Measurements from ENCODE around the gene MEFV.
A peak's percentile ranks its signal among the peaks of the same experiment; 100 is the strongest.
"Not testable (repeated sequence)": the region's sequence is repeated elsewhere in the genome, so short reads cannot be mapped to it uniquely, and the experiment has no call there.

Gene MEFV, protein sequence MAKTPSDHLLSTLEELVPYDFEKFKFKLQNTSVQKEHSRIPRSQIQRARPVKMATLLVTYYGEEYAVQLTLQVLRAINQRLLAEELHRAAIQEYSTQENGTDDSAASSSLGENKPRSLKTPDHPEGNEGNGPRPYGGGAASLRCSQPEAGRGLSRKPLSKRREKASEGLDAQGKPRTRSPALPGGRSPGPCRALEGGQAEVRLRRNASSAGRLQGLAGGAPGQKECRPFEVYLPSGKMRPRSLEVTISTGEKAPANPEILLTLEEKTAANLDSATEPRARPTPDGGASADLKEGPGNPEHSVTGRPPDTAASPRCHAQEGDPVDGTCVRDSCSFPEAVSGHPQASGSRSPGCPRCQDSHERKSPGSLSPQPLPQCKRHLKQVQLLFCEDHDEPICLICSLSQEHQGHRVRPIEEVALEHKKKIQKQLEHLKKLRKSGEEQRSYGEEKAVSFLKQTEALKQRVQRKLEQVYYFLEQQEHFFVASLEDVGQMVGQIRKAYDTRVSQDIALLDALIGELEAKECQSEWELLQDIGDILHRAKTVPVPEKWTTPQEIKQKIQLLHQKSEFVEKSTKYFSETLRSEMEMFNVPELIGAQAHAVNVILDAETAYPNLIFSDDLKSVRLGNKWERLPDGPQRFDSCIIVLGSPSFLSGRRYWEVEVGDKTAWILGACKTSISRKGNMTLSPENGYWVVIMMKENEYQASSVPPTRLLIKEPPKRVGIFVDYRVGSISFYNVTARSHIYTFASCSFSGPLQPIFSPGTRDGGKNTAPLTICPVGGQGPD
- total RNA-seq = 0 to 0.39 (median 0.05) reads per million in 3 experiments

DNA sequence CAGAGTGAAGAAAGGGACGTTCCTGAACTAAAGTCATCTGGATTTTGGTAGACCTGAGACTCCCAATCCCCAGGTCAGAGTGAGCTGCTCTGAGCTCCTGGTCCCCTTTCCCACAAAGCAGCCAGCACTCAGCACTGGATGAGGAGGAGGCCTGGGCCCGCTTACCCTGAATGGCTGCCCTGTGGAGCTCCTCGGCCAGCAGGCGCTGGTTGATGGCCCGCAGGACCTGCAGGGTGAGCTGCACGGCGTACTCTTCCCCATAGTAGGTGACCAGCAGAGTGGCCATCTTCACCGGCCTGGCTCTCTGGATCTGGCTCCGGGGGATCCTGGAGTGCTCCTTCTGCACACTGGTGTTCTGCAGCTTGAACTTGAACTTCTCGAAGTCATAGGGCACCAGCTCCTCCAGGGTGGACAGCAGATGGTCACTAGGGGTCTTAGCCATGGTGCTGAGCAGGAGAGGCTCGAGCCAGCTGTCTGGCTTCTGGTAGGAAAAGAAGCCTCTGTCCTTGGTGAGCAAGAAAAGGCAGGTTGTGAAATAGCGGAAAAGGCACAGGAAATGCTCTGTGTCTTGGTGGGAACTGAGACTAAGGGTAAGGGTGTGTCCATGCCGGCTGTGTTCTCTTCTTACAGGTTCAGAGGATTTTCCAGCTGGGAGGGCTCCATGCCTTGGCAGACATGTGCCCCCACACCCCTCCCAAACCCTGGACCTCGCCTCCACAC is at the start of gene MEFV:
Gene MEFV (minus strand): TSS at position 488 of the 720 bp plus-strand sequence. CDS start 46 bp downstream, at position 442.
- DNase-seq = no peak

GRCh38 chr16:3306078-3306477 is 49.6 kb upstream of the MEFV start:
- no peak for DNase-seq

DNA sequence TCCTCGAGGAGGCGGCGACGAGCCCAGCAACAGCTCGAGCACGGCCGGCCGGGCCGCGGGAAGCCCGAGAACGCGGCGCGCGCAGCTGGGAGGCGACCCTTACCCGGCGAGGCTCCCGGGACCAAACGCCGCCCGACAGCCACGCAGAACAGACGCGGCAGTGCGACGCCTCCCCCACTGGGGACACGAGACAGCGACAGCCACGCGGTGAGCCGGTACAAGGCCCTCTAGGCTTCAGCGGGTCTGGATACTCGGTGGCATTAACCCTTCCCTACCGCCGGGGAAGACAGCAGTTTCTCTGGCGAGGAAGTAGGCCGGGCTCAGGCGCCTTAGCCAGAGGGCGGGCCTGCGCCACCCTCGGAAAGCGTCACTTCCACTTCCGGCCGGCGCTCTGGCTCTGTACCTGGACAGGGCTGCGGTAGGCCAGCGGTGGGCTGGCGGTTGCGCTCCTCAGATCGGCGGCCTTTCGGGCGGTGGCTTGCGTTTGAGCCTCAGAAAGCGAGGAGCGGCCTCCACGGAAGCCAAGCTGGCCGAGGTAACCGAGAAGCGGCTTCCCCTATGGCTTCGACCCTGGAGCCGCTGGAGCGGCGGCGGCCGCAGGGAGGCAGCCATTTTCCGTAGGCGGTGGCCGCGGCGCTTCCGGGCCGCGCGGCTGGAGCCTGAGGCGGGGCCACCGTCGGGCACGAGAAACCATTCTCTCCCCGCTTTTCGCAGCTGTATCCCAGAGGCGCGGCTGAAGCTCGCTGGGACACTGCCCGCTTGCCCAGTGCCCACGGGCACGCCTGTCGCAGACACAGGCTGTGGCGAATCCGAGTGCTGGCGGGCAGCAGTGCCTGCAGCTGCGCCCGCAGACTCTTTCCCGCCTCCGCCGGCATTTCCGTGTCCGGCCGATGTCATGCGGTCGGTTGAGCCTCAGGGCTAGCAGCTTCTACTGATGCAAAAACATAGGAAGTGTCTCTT is 49.0 kb upstream of the MEFV start, which contains the start of the genes TIGD7 and ZNF75A:
Gene TIGD7 (minus strand): TSS at position 322 of the 960 bp plus-strand sequence. CDS start 4,816 bp downstream, outside the sequence.
Gene ZNF75A (plus strand): TSS at position 389 of the 960 bp plus-strand sequence. CDS start 2,932 bp downstream, outside the sequence.
- DNase-seq = peak; percentile 83

DNA sequence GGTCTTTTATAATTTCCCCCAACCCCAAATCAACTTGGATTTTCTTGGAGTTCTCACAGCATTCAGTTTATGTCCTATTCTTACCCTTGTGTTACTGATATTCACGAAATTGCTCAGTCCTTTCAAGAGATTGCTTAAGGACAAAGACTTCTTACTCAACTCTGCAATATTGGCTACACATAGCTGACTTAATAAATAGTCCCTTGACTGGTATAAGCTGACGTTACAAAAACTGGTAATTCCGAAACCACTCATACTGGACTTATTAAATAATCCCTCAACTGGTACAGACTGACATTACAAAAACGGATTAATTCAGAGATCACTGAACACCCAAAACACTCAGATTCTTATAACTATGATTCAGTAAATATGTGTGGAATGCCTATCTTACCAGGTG is 47.9 kb upstream of the MEFV start:
- no peak for DNase-seq

GRCh38 chr16:3295783-3296182 is 39.4 kb upstream of the MEFV start:
- DNase-seq = no peak

DNA sequence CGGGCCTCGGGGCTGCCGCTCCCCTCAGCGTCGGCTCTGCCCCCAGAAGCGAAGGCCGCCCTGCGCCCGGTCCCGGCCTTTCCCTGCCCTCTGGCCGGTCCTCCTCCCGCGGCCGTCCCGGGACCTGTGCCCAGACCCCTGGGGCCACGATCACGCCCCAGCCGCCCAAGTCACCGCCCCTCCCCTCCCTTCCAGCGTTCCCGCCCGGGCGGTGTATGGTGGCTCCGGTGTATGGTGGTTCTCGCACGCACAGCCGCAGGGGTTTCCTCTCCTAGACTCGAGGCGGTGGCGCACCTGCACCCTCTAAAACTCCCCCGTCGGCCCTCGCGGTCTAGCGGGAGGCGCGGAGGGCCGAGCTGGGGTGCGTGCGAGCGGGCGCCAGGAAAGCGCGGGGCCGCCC is 38.8 kb upstream of the MEFV start:
- DNase-seq = no peak

DNA sequence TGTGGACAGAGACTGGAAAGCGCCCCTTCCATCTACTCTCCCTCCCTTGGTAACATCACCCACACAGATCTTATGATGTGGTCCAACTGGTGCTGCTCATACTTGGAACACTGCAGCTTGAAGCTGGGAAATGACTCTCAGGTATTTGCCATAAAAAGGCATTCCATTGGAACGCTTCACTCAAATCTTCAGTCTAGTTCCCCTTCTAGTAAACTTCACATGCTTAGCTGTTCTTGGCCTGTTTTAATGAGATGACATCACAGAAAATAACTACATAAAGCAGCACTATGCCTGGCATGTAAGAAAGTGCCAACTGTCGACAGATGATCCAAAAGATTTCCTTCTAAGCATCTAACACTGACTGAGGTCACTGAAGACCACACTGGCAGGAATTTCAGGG is 36.2 kb upstream of the MEFV start:
- DNase-seq = no peak

DNA sequence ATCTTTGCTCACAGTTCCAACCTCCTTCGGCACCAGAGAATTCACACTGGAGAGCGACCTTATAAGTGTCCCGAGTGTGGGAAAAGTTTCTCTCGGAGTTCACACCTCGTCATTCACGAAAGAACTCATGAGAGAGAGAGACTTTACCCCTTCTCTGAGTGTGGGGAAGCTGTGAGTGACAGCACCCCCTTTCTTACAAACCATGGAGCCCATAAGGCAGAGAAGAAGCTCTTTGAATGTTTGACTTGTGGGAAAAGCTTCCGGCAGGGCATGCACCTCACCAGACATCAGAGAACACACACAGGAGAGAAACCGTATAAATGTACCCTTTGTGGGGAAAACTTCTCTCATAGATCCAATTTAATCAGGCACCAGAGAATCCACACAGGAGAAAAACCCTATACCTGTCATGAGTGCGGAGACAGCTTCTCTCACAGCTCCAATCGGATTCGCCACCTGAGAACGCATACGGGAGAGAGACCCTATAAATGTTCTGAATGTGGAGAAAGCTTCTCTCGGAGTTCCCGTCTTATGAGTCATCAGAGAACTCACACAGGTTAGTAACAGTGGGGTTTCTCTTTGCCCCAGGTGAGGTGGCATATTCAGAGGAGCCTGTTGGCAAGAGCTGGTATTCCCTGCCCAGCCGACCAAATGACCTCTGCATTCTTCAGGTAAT is 33.7 kb upstream of the MEFV start:
- no peak for DNase-seq

- DNase-seq = no peak
These were observed 28.7 kb upstream of the MEFV start for GRCh38 chr16:3285131-3285530.

DNA sequence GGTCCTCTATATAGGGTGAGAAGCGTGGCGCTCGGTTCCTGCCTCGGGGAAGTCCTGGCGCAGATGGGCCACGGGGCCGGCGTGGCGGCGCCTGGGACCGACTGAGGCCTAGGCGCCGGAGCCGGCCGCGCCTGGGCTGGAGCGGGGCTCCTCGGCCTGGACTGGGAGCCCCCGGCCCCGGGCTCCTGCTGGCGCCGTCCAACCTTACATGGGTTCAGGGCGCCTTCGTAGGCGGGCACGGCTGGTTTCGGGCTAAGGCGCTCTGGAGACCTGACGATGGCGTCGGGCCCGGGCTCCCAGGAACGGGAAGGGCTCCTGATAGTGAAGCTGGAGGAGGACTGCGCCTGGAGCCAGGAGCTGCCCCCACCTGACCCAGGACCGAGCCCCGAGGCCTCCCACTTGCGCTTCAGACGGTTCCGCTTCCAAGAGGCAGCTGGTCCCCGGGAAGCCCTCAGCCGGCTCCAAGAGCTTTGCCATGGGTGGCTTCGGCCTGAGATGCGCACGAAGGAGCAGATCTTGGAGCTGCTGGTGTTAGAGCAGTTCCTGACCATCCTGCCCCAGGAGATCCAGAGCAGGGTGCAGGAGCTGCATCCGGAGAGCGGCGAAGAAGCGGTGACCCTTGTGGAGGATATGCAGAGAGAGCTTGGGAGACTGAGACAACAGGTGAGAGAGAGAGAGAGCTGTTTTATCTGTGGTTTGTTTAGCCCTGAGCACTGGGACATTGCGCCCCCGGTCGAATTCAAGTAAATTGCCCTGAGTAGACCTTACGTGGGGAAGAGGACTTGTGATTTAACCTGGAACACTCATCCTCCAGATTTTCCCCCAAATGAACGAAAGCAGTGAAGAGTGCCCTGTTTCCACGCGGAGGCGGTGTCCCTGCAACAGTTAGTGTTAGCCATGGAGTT is 27.4 kb upstream of the MEFV start:
- DNase-seq = no peak

- DNase-seq = peak; percentile 95
These were observed 26.5 kb upstream of the MEFV start, which contains the start of gene ZNF263 for GRCh38 chr16:3282730-3283542. ZNF263 (plus strand) TSS chr16:3283491; CDS start chr16:3283819, 328 bp downstream.

DNA sequence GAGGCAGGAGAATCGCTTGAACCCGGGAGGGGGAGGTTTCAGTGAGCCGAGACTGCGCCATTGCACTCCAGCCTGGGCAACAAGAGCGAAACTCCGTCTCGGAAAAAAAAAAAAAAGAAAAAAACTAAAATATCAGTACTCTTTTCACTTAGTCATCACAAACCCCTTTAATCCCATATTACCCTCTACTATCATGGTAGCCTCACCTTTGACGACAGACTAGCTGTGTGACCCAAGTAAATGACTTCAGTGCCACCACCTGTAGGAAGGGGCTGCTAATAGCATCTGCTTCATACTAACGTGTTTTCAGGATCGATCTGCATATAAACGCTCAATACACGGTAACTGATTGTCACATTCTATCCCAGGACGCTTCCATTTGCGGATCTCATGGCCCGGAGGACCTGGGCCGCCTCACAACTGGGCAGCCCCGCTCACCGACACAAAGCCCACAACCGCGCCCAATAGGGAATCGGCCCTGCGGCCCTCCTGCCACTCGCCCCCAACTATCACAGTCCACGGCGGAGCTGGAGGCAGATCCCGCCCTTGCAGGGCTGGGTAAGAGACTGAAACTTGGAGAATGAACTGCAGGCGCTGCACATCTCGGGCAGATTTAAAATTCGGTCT is 25.8 kb upstream of the MEFV start:
- DNase-seq = no peak

- DNase-seq = no peak
These were observed 24.9 kb upstream of the MEFV start for GRCh38 chr16:3281222-3281820.

DNA sequence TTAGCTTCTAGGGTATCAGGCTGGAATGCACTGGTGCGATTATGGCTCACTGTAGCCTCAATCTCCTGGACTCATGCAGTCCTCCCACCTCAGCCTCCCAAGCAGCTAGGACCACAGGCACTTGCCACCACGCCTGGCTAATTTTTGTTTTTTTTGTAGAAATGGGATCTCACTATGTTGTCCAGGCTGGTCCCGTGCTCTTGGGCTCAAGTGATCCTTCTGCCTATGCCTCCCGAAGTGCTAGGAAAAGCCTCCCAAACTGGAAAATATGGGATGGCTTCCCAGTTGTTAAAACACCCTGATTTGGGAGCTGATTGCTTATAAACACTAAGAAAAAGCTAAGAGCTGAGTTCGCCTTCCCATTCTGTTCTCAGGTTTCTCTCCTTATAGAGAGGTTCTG is 20.2 kb upstream of the MEFV start:
- no peak for DNase-seq

DNA sequence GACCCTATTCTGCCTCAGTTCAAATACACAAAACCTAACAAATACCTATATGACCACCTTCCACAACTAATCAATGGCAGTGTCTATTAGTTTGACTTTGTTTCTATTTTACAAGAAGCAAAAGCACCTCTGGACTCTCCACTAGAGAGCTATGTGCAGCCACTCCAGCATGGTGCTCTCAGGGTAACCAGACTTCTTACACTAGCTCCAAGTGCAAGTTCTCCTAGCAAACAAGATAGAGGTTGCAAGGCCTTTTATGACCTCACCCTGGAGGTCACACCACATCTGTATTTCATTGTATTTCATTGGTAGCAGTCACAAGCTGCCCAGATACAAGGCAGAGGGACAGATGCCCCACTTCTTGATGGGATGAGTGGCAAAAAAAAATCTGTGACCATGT is 18.5 kb upstream of the MEFV start:
- no peak for DNase-seq

GRCh38 chr16:3274490-3274889 is 18.1 kb upstream of the MEFV start:
- DNase-seq = no peak

GRCh38 chr16:3271281-3271680 is 14.8 kb upstream of the MEFV start:
- not testable (repeated sequence) for DNase-seq

GRCh38 chr16:3270718-3271117 is 14.3 kb upstream of the MEFV start:
- not testable (repeated sequence) for DNase-seq

Measured in central memory CD4-positive, alpha-beta T cell (primary cell).